Placental pericyte (primary cell): ENCODE data around the gene CCNA2. TPM values are rescaled to one million over a fixed set of nuclear protein-coding genes. Genes with fewer than 3 reads are reported as not detected.

Experiments
- total RNA-seq: library from RNA; depleted of rRNA; stranded (reverse); fragments of >200 nt; gene quantifications from 2 replicates; pipeline ENCODE4 v1.2.3, GENCODE V29; 2012

Gene CCNA2
- 2.0 and 129 TPM in 2 replicates for total RNA-seq

DNA sequence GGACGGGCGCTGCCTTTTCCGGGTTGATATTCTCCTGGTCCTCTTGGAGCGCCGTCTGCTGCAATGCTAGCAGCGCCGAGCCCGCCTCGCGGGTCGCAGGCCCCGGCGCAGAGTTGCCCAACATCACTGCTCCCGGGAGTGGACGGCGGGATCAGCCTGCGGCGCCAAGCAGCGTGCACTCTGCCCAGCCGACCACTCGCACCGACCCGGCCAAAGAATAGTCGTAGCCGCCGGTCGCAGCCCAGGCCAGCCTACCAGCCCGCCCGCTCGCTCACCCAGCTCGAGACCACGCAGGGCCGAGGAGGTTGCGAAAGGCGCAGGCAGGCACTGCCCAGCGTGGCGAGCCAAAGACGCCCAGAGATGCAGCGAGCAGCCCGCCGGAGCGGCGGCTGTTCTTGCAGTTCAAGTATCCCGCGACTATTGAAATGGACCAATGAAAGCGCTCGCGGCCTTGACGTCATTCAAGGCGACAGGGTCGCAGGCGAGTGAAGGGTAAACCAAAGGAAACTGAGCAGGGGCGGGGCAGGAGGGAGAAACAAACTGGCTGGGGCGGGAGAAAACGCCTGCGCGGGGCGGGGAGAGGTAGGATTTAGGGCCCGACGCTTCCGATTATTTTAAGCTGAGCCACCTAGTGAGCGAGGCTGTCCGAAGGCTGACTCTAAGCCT lies at the start of gene CCNA2:
Gene CCNA2, minus strand, starts transcription at position 379 of the 666 bp plus-strand sequence. Its CDS starts 255 bp downstream, at position 124.

DNA sequence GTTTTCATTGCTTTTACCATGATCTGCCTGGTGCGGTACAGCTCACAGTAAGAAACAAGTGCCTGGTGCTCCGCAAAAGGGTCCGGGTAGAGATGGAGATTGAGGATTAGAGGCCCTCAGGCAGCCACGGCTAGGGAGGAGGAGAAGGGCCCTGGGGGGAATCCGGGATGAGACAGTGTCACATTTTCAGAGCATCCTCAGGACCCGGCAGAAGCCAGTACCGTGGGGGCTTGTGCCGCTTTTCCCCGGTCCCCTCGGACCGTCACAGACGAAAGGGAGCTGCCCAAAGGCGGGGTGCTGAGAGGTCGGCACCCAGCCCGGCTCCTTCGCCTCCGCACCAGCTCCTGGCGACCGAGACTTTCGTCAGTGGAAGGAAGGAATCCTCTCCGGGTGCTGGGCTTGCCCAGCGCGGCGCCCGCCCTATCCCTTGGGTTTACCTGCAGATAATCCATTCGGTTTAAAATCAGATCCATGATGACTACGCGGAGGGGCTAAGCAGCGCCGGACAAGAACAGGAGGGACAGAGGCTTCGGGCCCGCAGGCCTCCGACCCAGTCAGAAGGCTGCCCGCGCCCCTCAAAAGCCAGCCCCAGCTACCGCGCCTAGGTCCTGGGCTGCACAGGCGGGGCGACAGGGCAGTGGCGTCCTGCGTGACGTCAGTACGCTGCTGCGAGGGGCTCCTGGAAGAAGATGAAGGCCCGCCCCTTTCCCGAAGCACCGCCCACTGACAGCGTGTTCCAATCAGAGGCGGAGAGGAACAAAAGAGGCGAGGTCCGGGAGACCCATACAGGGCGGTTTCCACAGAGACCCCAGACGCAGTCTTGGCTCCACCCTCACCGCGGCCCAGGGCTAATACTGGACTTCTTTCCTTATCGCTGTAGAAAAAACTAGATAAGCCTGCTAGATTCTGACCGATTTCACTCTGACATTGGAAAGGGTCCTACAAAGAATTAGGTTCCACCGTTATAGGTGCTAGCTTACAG lies 46.4 kb upstream of the CCNA2 start, which contains the start of gene BBS7:
Gene BBS7, minus strand, starts transcription at position 634 of the 982 bp plus-strand sequence. Its CDS starts 161 bp downstream, at position 473.

DNA sequence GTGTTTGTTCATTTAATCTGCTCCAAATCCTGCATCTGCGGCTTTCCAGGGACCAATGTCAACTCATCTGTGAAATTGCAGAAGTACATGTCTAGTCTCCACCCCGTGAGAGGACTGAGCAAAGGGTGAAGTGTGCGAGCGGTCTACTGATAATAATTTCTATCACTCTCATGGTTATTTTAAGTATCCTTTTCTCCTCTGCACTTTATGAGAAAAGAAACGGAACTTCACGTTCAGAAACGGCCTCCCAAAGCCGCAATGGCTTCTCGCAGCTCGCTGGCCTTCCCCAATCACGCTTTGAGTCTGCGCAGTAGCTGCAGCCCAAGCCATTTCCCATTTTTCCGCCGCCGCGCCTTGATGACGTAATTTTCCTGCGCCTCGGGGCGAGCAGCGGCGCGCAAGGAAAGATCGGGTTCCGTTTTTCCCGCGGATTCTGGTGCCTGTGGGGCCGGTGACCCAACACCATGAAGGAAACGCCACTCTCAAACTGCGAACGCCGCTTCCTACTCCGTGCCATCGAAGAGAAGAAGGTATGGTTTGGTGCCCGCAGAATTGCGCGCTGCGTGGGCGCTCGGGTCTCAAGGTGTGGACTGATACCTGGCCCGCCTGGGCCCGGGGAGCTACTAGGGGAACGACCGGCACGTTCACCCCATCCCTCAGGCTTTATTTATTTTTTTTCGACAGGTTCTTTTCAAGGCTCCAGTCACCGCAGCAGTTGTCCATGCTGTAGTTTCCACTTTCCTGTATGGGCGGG lies 22.5 kb downstream of the CCNA2 start, which contains the start of gene EXOSC9:
Gene EXOSC9, plus strand, starts transcription at position 363 of the 754 bp plus-strand sequence. Its CDS starts 102 bp downstream, at position 465.

Other genes with a start within 250 kb of the CCNA2 start
- gene ANXA5, start 126.9 kb downstream of the CCNA2 start, total RNA-seq, result 697 and 734 TPM in 2 replicates
- 0.14 TPM in 1 of 2 replicates, not detected in the other for gene SMIM43, start 58.7 kb downstream of the CCNA2 start, total RNA-seq
- 13.6 and 58.4 TPM in 2 replicates for gene EXOSC9, start 22.6 kb downstream of the CCNA2 start, total RNA-seq
- 17.9 and 30.8 TPM in 2 replicates for gene BBS7, start 46.6 kb upstream of the CCNA2 start, total RNA-seq
- 1.0 TPM in 1 of 2 replicates, not detected in the other for gene TRPC3, start 128.2 kb upstream of the CCNA2 start, total RNA-seq